PC-9 (cell line): ENCODE measurements around the gene FGF10. TPM values are rescaled to one million over a fixed set of nuclear protein-coding genes. Genes with fewer than 3 reads are reported as not detected.

Experiments
- BruUV-seq: library from RNA; stranded (reverse); fragments of 400-500 nt; replicated peaks from 2 replicates; lab custom pipeline; 2021; lab: Mats Ljungman, UMichigan
- CTCF ChIA-PET: fragments of 300-600 bp; sonication (Branson Sonifier 250); formaldehyde crosslinking; loops from one replicate; lab custom pipeline; 2022; ENCODE audit warnings: antibody characterized with exemption; lab: Charles Lee
- POLR2A ChIA-PET: fragments of 300-600 bp; sonication (Branson Sonifier 250); formaldehyde crosslinking; loops from one replicate; lab custom pipeline; 2022; ENCODE audit warnings: antibody characterized with exemption; ENCODE audit not compliant: unreplicated experiment; lab: Charles Lee
- DNase-seq, 2 experiments: peaks; one replicate each; pipeline versions ENCODE4 v3.0.0 to v3.0.0-alpha.2; 2015 to 2022; ENCODE audit warnings: mixed read lengths in 1 of 2
- H2AFZ ChIP-seq: fragments of 200-600 bp; sonication (generic); 2 replicates; pipeline ENCODE4 v1.8.1; 2017; ENCODE audit warnings: antibody characterized with exemption
- H3F3A ChIP-seq: fragments of 200-600 bp; sonication (generic); 2 replicates; pipeline ENCODE4 v1.8.1; 2017; ENCODE audit warnings: antibody characterized with exemption, mild to moderate bottlenecking, low read depth; ENCODE audit not compliant: insufficient read depth
- H3K27ac ChIP-seq: fragments of 200-600 bp; sonication (generic); 2 replicates; pipeline ENCODE4 v1.6.1; 2016; ENCODE audit warnings: mixed run types
- H3K27me3 ChIP-seq: fragments of 200-600 bp; sonication (generic); 2 replicates; pipeline ENCODE4 v1.6.1; 2016; ENCODE audit warnings: low read depth, mixed run types; ENCODE audit not compliant: insufficient read depth
- H3K36me3 ChIP-seq: fragments of 200-600 bp; sonication (generic); 2 replicates; pipeline ENCODE4 v1.6.1; 2016; ENCODE audit warnings: low read depth, mixed run types
- H3K4me1 ChIP-seq: fragments of 200-600 bp; sonication (generic); replicated peaks from 2 replicates; pipeline ENCODE4 v1.6.1; 2016; ENCODE audit warnings: mixed run types; ENCODE audit not compliant: insufficient read depth
- H3K4me2 ChIP-seq: fragments of 200-600 bp; sonication (generic); 2 replicates; pipeline ENCODE4 v1.6.1; 2017; ENCODE audit warnings: mixed run types
- H3K4me3 ChIP-seq: fragments of 200-600 bp; sonication (generic); 2 replicates; pipeline ENCODE4 v1.6.1; 2016; ENCODE audit warnings: mixed run types
- H3K79me2 ChIP-seq: fragments of 200-600 bp; sonication (generic); 2 replicates; pipeline ENCODE4 v1.6.1; 2017; ENCODE audit warnings: low read depth, mixed run types
- H3K9me2 ChIP-seq: fragments of 200-600 bp; sonication (generic); 2 replicates; pipeline ENCODE4 v1.8.1; 2017; ENCODE audit warnings: mild to moderate bottlenecking; ENCODE audit not compliant: insufficient read depth
- H3K9me3 ChIP-seq: fragments of 200-600 bp; sonication (generic); 2 replicates; pipeline ENCODE4 v1.8.1; 2016; ENCODE audit warnings: low read depth; ENCODE audit not compliant: insufficient read depth
- H4K20me1 ChIP-seq: fragments of 200-600 bp; sonication (generic); 2 replicates; pipeline ENCODE4 v1.8.1; 2017; ENCODE audit not compliant: insufficient read depth
- EZH2 ChIP-seq: fragments of 200-600 bp; sonication (generic); IDR thresholded peaks from 2 replicates; pipeline ENCODE4 v1.8.0; 2017; ENCODE audit warnings: antibody characterized with exemption, low read depth
- intact Hi-C: fragments of 100-400 bp; cut with micrococcal nuclease; formaldehyde crosslinking; loops from one replicate; pipeline ENCODE4 v1.10.0; 2022; ENCODE audit not compliant: unreplicated experiment
- total RNA-seq: library from RNA; stranded (reverse); gene quantifications from 2 replicates; pipeline ENCODE4 v1.2.3, GENCODE V29; 2021
- TF ChIP-seq, protein P1 (sequence below): fragments of 200-600 bp; sonication (generic); conservative IDR thresholded peaks from 2 replicates; pipeline ENCODE4 v1.6.1; 2017; ENCODE audit warnings: mixed run types, antibody characterized with exemption, mild to moderate bottlenecking, moderate library complexity

Gene FGF10
- total RNA-seq, 1 experiment from 2014 or later, result not detected

DNA sequence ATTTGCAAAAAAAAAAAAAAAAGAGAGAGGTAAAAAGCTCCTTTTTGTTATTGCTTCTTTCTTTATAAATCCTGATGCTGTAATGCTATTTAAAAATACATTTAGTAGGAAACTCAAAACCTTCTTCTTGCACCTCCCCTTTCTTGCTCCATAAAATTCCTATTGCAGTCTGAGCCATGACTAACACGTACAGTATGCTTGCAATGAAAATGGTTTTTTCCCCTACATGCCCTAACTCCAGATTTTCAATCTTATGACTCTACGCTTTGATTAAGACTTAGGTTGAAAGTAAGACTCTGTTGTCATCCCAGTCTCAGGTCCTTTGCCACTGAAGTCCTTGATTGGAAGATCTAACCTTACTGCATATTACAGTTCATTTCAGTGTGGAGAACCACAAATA, 23.9 kb downstream of the FGF10 start:
- no peaks in the 10 kb centered on the region for H3F3A ChIP-seq
- no peaks in the 10 kb centered on the region; the same call in 1 of the 2 replicates for H3K9me2 ChIP-seq
- POLR2A ChIA-PET, result interaction anchor here (0.7 kb wide), 1 partner anchor 72 kb away, joined by 5 read pairs; no protein-coding TSS in a partner anchor
- no peaks in the 10 kb centered on the region for H3K79me2 ChIP-seq
- CTCF ChIA-PET, result interaction anchor here (0.6 kb wide), 3 partner anchors 823 to 1564 kb away, joined by 3 to 5 read pairs (median 4); no protein-coding TSS in a partner anchor
- no peak for DNase-seq
- H3K27ac ChIP-seq, result no peak overlapping the region
- no peak overlapping the region for H3K4me2 ChIP-seq
- H2AFZ ChIP-seq, result no peak overlapping the region
- no peak overlapping the region for H3K4me3 ChIP-seq
- H3K27me3 ChIP-seq, result no peaks in the 10 kb centered on the region
- no peaks in the 10 kb centered on the region for H3K36me3 ChIP-seq
- no peak for TF ChIP-seq EZH2
- TF ChIP-seq, protein P1, sequence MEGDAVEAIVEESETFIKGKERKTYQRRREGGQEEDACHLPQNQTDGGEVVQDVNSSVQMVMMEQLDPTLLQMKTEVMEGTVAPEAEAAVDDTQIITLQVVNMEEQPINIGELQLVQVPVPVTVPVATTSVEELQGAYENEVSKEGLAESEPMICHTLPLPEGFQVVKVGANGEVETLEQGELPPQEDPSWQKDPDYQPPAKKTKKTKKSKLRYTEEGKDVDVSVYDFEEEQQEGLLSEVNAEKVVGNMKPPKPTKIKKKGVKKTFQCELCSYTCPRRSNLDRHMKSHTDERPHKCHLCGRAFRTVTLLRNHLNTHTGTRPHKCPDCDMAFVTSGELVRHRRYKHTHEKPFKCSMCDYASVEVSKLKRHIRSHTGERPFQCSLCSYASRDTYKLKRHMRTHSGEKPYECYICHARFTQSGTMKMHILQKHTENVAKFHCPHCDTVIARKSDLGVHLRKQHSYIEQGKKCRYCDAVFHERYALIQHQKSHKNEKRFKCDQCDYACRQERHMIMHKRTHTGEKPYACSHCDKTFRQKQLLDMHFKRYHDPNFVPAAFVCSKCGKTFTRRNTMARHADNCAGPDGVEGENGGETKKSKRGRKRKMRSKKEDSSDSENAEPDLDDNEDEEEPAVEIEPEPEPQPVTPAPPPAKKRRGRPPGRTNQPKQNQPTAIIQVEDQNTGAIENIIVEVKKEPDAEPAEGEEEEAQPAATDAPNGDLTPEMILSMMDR, result no peak
- intact Hi-C loops, result no loop called here
- no peaks in the 10 kb centered on the region for H4K20me1 ChIP-seq
- BruUV-seq, result no TSS peak
- no peaks in the 10 kb centered on the region for H3K4me1 ChIP-seq
- H3K9me3 ChIP-seq, result no peaks in the 10 kb centered on the region

DNA sequence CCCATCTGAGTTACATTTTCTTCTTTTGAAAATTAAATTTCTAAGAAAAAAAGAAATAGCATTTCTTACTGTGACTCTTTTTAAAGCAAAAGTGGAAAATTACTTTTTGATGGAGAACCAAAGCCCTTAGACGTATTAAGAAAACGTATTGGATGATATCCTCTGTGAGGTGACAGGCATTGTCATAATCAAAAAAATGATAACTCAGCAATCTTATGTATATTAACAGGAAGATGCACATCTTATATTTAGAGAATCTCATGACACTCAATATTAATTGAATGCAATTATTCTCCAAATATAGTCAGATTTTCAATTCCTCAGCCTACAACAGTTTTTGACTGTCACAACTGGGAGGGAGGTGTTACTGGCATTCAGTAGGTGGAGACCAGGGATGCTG, 25.1 kb downstream of the FGF10 start:
- Histone ChIP-seq H3K4me3 (no peak overlapping the region), H3K9me3 (no peaks in the 10 kb centered on the region), H3K4me2 (no peak overlapping the region), H3K27me3 (no peaks in the 10 kb centered on the region), H3K36me3 (no peaks in the 10 kb centered on the region), H3K4me1 (no peaks in the 10 kb centered on the region), H3K9me2 (no peaks in the 10 kb centered on the region; the same call in 1 of the 2 replicates), H3K27ac (no peak overlapping the region), H3K79me2 (no peaks in the 10 kb centered on the region), H2AFZ (no peak overlapping the region), H3F3A (no peaks in the 10 kb centered on the region), H4K20me1 (no peaks in the 10 kb centered on the region)
- intact Hi-C loops, result no loop called here
- ChIA-PET POLR2A (no interaction called here), CTCF (no interaction called here)
- BruUV-seq, result no TSS peak
- TF ChIP-seq, protein P1, result no peak
- no peak for TF ChIP-seq EZH2
- no peak for DNase-seq

DNA sequence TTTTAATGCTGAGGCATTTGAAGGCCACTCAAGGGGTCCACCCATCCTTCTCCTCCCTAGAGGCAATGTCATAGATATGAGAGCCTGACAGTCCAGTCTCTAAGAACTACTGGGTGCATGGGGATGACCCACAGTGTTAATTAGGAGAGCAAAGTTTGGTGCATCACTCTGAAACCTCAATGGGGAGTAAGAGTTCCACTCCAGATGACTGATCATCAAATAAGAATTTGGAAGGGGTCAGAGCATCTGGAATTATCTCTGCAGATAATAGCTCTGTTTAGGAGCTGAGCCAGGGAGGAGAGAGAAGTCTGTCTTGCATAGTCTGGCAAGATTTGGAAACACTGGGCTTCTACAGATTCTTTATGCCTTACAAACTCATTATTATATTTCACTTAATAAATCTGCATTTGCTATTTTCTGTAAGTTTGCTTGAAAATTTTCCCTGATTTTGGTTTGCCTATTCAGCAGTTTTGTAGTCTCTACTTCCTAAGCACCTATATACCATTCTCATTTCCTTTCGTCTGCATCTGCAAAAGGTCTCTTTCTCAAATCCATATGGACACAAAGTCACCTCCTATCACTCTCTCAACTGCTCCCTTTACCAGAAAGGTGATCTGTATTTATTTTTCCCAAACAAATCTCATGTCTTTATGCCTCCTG, 27.7 kb downstream of the FGF10 start:
- intact Hi-C loops, result no loop called here
- no peak overlapping the region for H3K27ac ChIP-seq
- H4K20me1 ChIP-seq, result 0 out of 2 replicates have a peak, but pooled peaks cover 1% of the 10 kb centered on the region
- H3K4me1 ChIP-seq, result no peaks in the 10 kb centered on the region
- no peak for DNase-seq
- H3K36me3 ChIP-seq, result no peaks in the 10 kb centered on the region
- TF ChIP-seq, protein P1, result no peak
- no peak for TF ChIP-seq EZH2
- no peaks in the 10 kb centered on the region for H3K9me3 ChIP-seq
- BruUV-seq, result no TSS peak
- H3K27me3 ChIP-seq, result no peaks in the 10 kb centered on the region
- H3F3A ChIP-seq, result no peaks in the 10 kb centered on the region
- H3K4me2 ChIP-seq, result no peak overlapping the region
- POLR2A ChIA-PET, result no interaction called here
- CTCF ChIA-PET, result interaction anchor here (0.5 kb wide), 1 partner anchor 730 kb away, joined by 3 read pairs; no protein-coding TSS in a partner anchor
- no peaks in the 10 kb centered on the region for H3K79me2 ChIP-seq
- H3K4me3 ChIP-seq, result no peak overlapping the region
- no peaks in the 10 kb centered on the region; the same call in 1 of the 2 replicates for H3K9me2 ChIP-seq
- H2AFZ ChIP-seq, result no peak overlapping the region
